ENCODE data around the gene DUSP6. TPM values are rescaled to one million over a fixed set of nuclear protein-coding genes. Genes with fewer than 3 reads are reported as not detected.

Gene DUSP6
- polyA plus RNA-seq, 2 of the 4 experiments (the other 2 are of a cell fraction) = 3.8 to 27.0 TPM

- no peaks in the 10 kb centered on the region for H3K4me1 ChIP-seq
- ChIA-PET POLR2A (interaction anchor here (1.0 kb wide), 1 partner anchor 12 kb away, joined by 3 read pairs; no protein-coding TSS in a partner anchor), CTCF (no interaction called here)
- H3K4me3 ChIP-seq = no peak overlapping the region
- no peak for FAIRE-seq
- no peak for TF ChIP-seq PBX3 (IDR thresholded peaks at IDR 0.05)
- TF ChIP-seq CHD2 (IDR thresholded peaks at IDR 0.05; ENCODE audit: low read length, partially characterized antibody) = no peak
- no peak for TF ChIP-seq MAFK (IDR thresholded peaks at IDR 0.05; ENCODE audit: partially characterized antibody)
- no peak for TF ChIP-seq GATA3 (IDR thresholded peaks at IDR 0.05; ENCODE audit: borderline replicate concordance)
- TF ChIP-seq POLR2A (IDR thresholded peaks at IDR 0.05; ENCODE audit: low read length) = no peak
- no peak for TF ChIP-seq FOXS1 (CRISPR knock-in tag; IDR thresholded peaks at IDR 0.05)
- no peak for TF ChIP-seq HDAC2 (IDR thresholded peaks at IDR 0.05)
- TF ChIP-seq ZNF302 (CRISPR knock-in tag; IDR thresholded peaks at IDR 0.05) = no peak
- TF ChIP-seq SREBF2 (IDR thresholded peaks at IDR 0.05) = no peak
- no peak for TF ChIP-seq ZSCAN20 (CRISPR knock-in tag; IDR thresholded peaks at IDR 0.05)
- TF ChIP-seq CHD4 (IDR thresholded peaks at IDR 0.05; ENCODE audit: borderline replicate concordance) = no peak
- ATAC-seq = no peak
- no peak overlapping the region for H3K4me2 ChIP-seq
- no peaks in the 10 kb centered on the region for H3K9me3 ChIP-seq
- DNase-seq (ENCODE audit: low read depth in 1 of 2, low spot score in 1 of 2) = no peak
- WGBS (ENCODE audit: missing lambda C conversion rate) = 88% methylated on average over 4 of the region's 4 CpGs
- H3K27ac ChIP-seq = no peak overlapping the region
Measured at GRCh38 chr12:89333564-89334252, 18.6 kb downstream of the DUSP6 start.

- ChIA-PET CTCF (interaction anchor here (0.6 to 1.4 kb wide), 3 partner anchors 16 to 133 kb away, joined by 3 to 4 read pairs (median 3); no protein-coding TSS in a partner anchor), POLR2A (no interaction called here)
- no peak for FAIRE-seq
- Histone ChIP-seq H3K4me2 (no peak overlapping the region), H3K4me3 (no peak overlapping the region), H3K9me3 (no peaks in the 10 kb centered on the region), H3K4me1 (no peaks in the 10 kb centered on the region), H3K27ac (no peak overlapping the region)
- no peak for TF ChIP-seq GATA3 (IDR thresholded peaks at IDR 0.05; ENCODE audit: borderline replicate concordance)
- TF ChIP-seq ZNF302 (CRISPR knock-in tag; IDR thresholded peaks at IDR 0.05) = no peak
- TF ChIP-seq EHMT2 (IDR thresholded peaks at IDR 0.05; ENCODE audit: low read depth) = no peak
- no peak for TF ChIP-seq FOSL2 (IDR thresholded peaks at IDR 0.05)
- no peak for TF ChIP-seq FOSL2 (CRISPR knock-in tag; IDR thresholded peaks at IDR 0.05)
- no peak for TF ChIP-seq BHLHE40 (IDR thresholded peaks at IDR 0.05; ENCODE audit: low read depth, low read length)
- 77% methylated on average over 9 of the region's 9 CpGs for WGBS (ENCODE audit: missing lambda C conversion rate)
- ATAC-seq = no peak
- DNase-seq (ENCODE audit: low read depth in 1 of 2, low spot score in 1 of 2) = no peak
Measured at GRCh38 chr12:89328151-89329030, 23.9 kb downstream of the DUSP6 start.

- Histone ChIP-seq H3K4me2 (no peak overlapping the region), H3K4me1 (no peaks in the 10 kb centered on the region), H3K4me3 (no peak overlapping the region), H3K27ac (no peak overlapping the region), H3K9me3 (no peaks in the 10 kb centered on the region)
- FAIRE-seq = no peak
- CTCF ChIA-PET = interaction anchor here (0.6 kb wide), 1 partner anchor 67 kb away, joined by 3 read pairs; no protein-coding TSS in a partner anchor
- TF ChIP-seq KDM1A (IDR thresholded peaks at IDR 0.05; ENCODE audit: low read depth) = no peak
- no peak for TF ChIP-seq SMC3 (IDR thresholded peaks at IDR 0.05)
- no peak for TF ChIP-seq E2F6 (IDR thresholded peaks at IDR 0.05; ENCODE audit: borderline replicate concordance, low read depth)
- TF ChIP-seq ZFP36 (IDR thresholded peaks at IDR 0.05; ENCODE audit: borderline replicate concordance, partially characterized antibody) = no peak
- TF ChIP-seq KDM5A (IDR thresholded peaks at IDR 0.05) = no peak
- no peak for TF ChIP-seq USF2 (IDR thresholded peaks at IDR 0.05)
- no peak for TF ChIP-seq SREBF2 (IDR thresholded peaks at IDR 0.05)
- no peak for TF ChIP-seq HEYL (CRISPR knock-in tag; IDR thresholded peaks at IDR 0.05)
- no peak for TF ChIP-seq ESRRA (IDR thresholded peaks at IDR 0.05; ENCODE audit: borderline replicate concordance, low read length)
- no peak for TF ChIP-seq CHD4 (IDR thresholded peaks at IDR 0.05; ENCODE audit: borderline replicate concordance)
- no peak for TF ChIP-seq HOXB13 (CRISPR knock-in tag; IDR thresholded peaks at IDR 0.05; ENCODE audit: low read depth)
- TF ChIP-seq CTCF (IDR thresholded peaks at IDR 0.05) = no peak
- no peak for TF ChIP-seq CBX2 (IDR thresholded peaks at IDR 0.05; ENCODE audit: borderline replicate concordance, low read depth)
- no peak for TF ChIP-seq TFCP2L1 (CRISPR knock-in tag; IDR thresholded peaks at IDR 0.05)
- no peak for TF ChIP-seq FOXS1 (CRISPR knock-in tag; IDR thresholded peaks at IDR 0.05)
- no peak for TF ChIP-seq ATOH8 (CRISPR knock-in tag; IDR thresholded peaks at IDR 0.05; ENCODE audit: low read depth)
- POLR2A ChIA-PET = no interaction called here
- no peak for ATAC-seq
- DNase-seq (ENCODE audit: low read depth in 1 of 2, low spot score in 1 of 2) = no peak
- 63% methylated on average over 8 of the region's 8 CpGs for WGBS (ENCODE audit: missing lambda C conversion rate)
Measured at GRCh38 chr12:89327486-89328094, 24.7 kb downstream of the DUSP6 start.
